ENCODE measurements around the gene NBDY.

The NBDY gene

GRCh38 chrX:56817179-56817578, 88.1 kb downstream of the NBDY start:
- Mint-ChIP-seq H3K4me3 (no peak overlapping the region), H3K27me3 (peaks cover 18% of the 10 kb centered on the region), H3K36me3 (ENCODE audit: low read depth) (peaks cover 14% of the 10 kb centered on the region), H3K27ac (no peak overlapping the region), H3K4me1 (ENCODE audit: low read depth) (peaks cover 25% of the 10 kb centered on the region), H3K9me3 (no peaks in the 10 kb centered on the region)
- DNase-seq, result no peak

DNA sequence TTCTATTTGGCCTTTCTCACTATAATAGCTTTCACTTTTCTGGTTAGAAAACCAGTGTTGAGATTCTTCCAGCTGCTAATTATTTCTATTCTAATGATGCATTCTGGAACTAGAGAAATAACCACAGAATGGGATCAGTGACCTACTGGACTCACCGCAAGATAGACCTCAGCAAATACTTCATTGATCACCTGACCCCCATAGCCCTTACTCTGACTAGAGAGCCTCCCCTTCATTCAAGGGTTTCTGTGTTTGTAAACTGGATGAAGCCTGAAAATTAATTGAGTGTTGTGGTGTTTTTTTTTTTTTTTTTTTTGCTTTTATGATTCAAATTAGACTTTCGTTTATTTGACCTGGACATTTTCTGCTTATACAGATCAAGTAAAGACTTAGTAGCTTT, 97.0 kb downstream of the NBDY start:
- Mint-ChIP-seq H3K4me3 (no peak overlapping the region), H3K36me3 (ENCODE audit: low read depth) (no peaks in the 10 kb centered on the region), H3K27me3 (peaks cover 42% of the 10 kb centered on the region), H3K4me1 (ENCODE audit: low read depth) (no peaks in the 10 kb centered on the region), H3K9me3 (no peaks in the 10 kb centered on the region), H3K27ac (no peak overlapping the region)
- DNase-seq, result no peak

DNA sequence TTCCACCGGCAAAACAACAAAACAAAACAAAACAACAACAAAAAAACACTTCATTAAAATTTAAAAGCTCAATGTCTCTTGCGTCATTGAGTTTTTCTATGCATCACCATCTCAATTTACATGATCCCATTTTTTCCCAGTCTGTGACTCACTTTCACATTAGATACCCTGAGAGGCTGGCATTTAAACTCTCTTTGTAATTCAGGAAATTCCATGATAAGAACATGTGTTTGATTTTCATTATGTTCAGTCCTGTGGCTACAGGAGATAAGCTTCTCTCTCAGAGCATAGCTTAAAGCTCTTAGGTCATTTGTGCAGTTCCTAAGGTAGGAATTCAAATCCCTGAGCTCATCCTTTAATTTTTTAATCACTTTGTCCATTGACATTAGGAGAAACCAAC, 104.6 kb downstream of the NBDY start:
- no peak overlapping the region for H3K27ac Mint-ChIP-seq
- no peak overlapping the region for H3K4me3 Mint-ChIP-seq
- DNase-seq, result no peak
- H3K9me3 Mint-ChIP-seq, result peaks cover 1% of the 10 kb centered on the region
- peaks cover 71% of the 10 kb centered on the region for H3K27me3 Mint-ChIP-seq
- H3K36me3 Mint-ChIP-seq (ENCODE audit: low read depth), result no peaks in the 10 kb centered on the region
- H3K4me1 Mint-ChIP-seq (ENCODE audit: low read depth), result no peaks in the 10 kb centered on the region

DNA sequence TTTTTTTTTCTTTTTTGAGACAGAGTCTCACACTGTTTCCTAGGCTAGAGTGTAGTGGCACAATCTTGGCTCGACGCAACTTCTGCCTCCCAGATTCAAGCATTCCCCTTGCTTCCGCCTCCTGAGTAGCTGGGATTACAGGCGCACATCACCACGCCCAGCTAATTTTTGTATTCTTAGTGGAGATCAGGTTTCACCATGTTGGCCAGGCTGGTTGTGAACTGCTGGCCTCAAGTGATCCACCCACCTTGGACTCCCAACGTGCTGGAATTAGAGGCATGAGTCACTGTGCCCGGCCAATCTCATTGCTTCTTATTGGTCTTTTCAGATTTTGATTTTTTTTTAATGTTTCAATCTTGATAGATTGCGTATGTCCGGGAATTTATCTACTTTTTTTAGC, 124.4 kb downstream of the NBDY start:
- Mint-ChIP-seq H3K27me3 (peaks cover 34% of the 10 kb centered on the region), H3K27ac (no peak overlapping the region), H3K9me3 (no peaks in the 10 kb centered on the region), H3K4me3 (no peak overlapping the region), H3K4me1 (ENCODE audit: low read depth) (no peaks in the 10 kb centered on the region), H3K36me3 (ENCODE audit: low read depth) (no peaks in the 10 kb centered on the region)
- no peak for DNase-seq

GRCh38 chrX:56857042-56857441, 128.0 kb downstream of the NBDY start:
- Mint-ChIP-seq H3K36me3 (ENCODE audit: low read depth) (no peaks in the 10 kb centered on the region), H3K27ac (no peak overlapping the region), H3K4me3 (no peak overlapping the region)

DNA sequence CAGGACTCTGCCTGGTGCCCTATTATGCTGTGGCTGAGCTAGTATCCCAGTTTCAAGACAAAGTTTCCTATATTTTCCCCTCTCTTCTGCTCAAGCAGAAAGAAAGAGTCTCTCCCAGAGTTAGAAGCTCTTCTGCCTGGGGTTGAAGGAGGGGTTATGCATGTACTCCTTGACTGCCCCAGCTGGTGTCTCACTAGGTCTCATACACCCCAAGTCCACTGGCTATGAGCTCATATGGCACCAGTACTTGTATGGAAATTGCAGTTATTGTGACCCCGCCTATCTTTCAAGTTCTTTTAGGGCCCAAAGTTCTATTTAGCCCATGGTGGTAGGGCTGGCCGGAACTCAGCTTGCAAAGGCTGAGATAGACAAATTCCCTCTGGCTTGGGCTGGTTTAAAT, 131.8 kb downstream of the NBDY start:
- Mint-ChIP-seq H3K9me3 (no peaks in the 10 kb centered on the region), H3K27me3 (peaks cover 60% of the 10 kb centered on the region), H3K27ac (no peak overlapping the region), H3K4me3 (no peak overlapping the region), H3K36me3 (ENCODE audit: low read depth) (no peaks in the 10 kb centered on the region), H3K4me1 (ENCODE audit: low read depth) (no peaks in the 10 kb centered on the region)
- no peak for DNase-seq

More at GRCh38 chrX:56857042-56857441, 128.0 kb downstream of the NBDY start:
- Mint-ChIP-seq H3K4me1 (ENCODE audit: low read depth) (no peaks in the 10 kb centered on the region), H3K9me3 (no peaks in the 10 kb centered on the region), H3K27me3 (peaks cover 56% of the 10 kb centered on the region)
- no peak for DNase-seq
